K562 (cell line): Measurements from ENCODE around the gene FAM117A. TPM values are rescaled to one million over a fixed set of nuclear protein-coding genes. Genes with fewer than 3 reads are reported as not detected.

Source experiments
- ATAC-seq: fragments of 200-7000 bp; cut with Tn5 transposase; 3 replicates; pipeline ENCODE4 v1.9.1; 2020; ENCODE audit warnings: moderate library complexity
- BruUV-seq: library from RNA; stranded (reverse); fragments of 400-500 nt; replicated peaks from 2 replicates; lab custom pipeline; 2021; lab: Mats Ljungman, UMichigan
- CTCF ChIA-PET: fragments of 300-600 bp; formaldehyde crosslinking; extraction: SDS; loops from one replicate; lab custom pipeline; 2021; ENCODE audit warnings: low intra/inter-chr PET ratio; lab: Yijun Ruan, JAX
- POLR2A ChIA-PET: fragments of 300-600, 350-650 bp; sonication (Branson Sonifier 250); formaldehyde crosslinking; extraction: SDS; loops from one replicate; lab custom pipeline; 2021; ENCODE audit warnings: antibody characterized with exemption, inconsistent platforms; lab: Yijun Ruan, JAX
- DNase-seq, 4 experiments: peaks; one replicate each; pipeline versions ENCODE4 v3.0.0 to v3.0.0-alpha.2; 2011 to 2018; ENCODE audit warnings: low spot score in 3 of 4, mixed read lengths in 3 of 4; ENCODE audit errors: extremely low read depth in 1 of 4
- FAIRE-seq: peaks from 2 replicates; lab custom pipeline; 2011; peaks lifted over from hg19 to GRCh38; lab: Jason Lieb, UNC
- H2AFZ ChIP-seq: 2 replicates; pipeline ENCODE4 v1.6.0; 2011; ENCODE audit warnings: low read depth, low read length, control low read depth, inconsistent platforms
- H3K27ac ChIP-seq: fragments of 200-600 bp; 3 replicates; pipeline ENCODE4 v1.8.0; 2011; ENCODE audit warnings: low read depth, mild to moderate bottlenecking, control low read depth, inconsistent platforms, low read length, moderate library complexity, mixed read lengths; ENCODE audit errors: extremely low read depth
- H3K27me3 ChIP-seq, 2 experiments: fragments of 300-600 bp in 1 of 2; 2 replicates in 1 of 2; 3 replicates in 1 of 2; pipeline versions ENCODE4 v1.6.0 to v1.8.0; 2011; ENCODE audit warnings: inconsistent platforms in 2 of 2, low read length in 2 of 2, mild to moderate bottlenecking in 1 of 2, mixed read lengths in 1 of 2, moderate library complexity in 1 of 2; ENCODE audit not compliant: control insufficient read depth in 2 of 2, insufficient read depth in 2 of 2
- H3K36me3 ChIP-seq: fragments of 300-600 bp; 3 replicates; pipeline ENCODE4 v1.8.0; 2011; ENCODE audit warnings: mild to moderate bottlenecking, low read length, inconsistent platforms; ENCODE audit not compliant: control insufficient read depth, insufficient read depth
- H3K4me1 ChIP-seq, 2 experiments: fragments of 200-600 bp in 1 of 2; replicated peaks in 1 of 2; 2 replicates in 1 of 2; 3 replicates in 1 of 2; pipeline versions ENCODE4 v1.5.1 to v1.8.0; 2011; ENCODE audit warnings: inconsistent platforms in 2 of 2, low read length in 2 of 2, mild to moderate bottlenecking in 1 of 2, mixed read lengths in 1 of 2, moderate library complexity in 1 of 2; ENCODE audit not compliant: control insufficient read depth in 2 of 2, insufficient read depth in 2 of 2
- H3K4me2 ChIP-seq: 2 replicates; pipeline ENCODE4 v1.6.1; 2011; ENCODE audit warnings: low read length, control low read depth, inconsistent platforms, mixed read lengths; ENCODE audit not compliant: insufficient read depth
- H3K4me3 ChIP-seq: fragments of 200-600 bp; sonication (generic), shearing (Covaris generic); 2 replicates; pipeline ENCODE4 v1.5.1; 2016; ENCODE audit warnings: control low read depth, inconsistent platforms
- H3K79me2 ChIP-seq: fragments of 200-600 bp; 3 replicates; pipeline ENCODE4 v1.8.0; 2011; ENCODE audit warnings: low read length, inconsistent platforms; ENCODE audit not compliant: control insufficient read depth, insufficient read depth
- H3K9ac ChIP-seq, 2 experiments: 2 replicates each; pipeline versions ENCODE4 v1.6.0 to v1.6.1; 2011; ENCODE audit warnings: low read depth in 2 of 2, low read length in 2 of 2, control low read depth in 1 of 2, inconsistent platforms in 1 of 2, mild to moderate bottlenecking in 1 of 2, mixed read lengths in 1 of 2; ENCODE audit not compliant: insufficient read depth in 1 of 2
- H3K9me1 ChIP-seq: one replicate; pipeline ENCODE4 v1.6.0; 2011; ENCODE audit warnings: inconsistent platforms, mild to moderate bottlenecking, low read length, moderate library complexity; ENCODE audit not compliant: control insufficient read depth, insufficient read depth
- H3K9me3 ChIP-seq: replicated peaks from 2 replicates; pipeline ENCODE4 v1.5.1; 2011; ENCODE audit warnings: low read depth, low read length, inconsistent platforms; ENCODE audit not compliant: control insufficient read depth, insufficient read depth
- H4K20me1 ChIP-seq: replicated peaks from 2 replicates; pipeline ENCODE4 v1.6.1; 2011; ENCODE audit warnings: low read length, inconsistent platforms, mixed read lengths; ENCODE audit not compliant: control insufficient read depth, insufficient read depth
- BCOR ChIP-seq: fragments of 450-650 bp; IDR thresholded peaks from 2 replicates; pipeline ENCODE4 v1.6.1; 2016
- BMI1 ChIP-seq: fragments of 150-350 bp; IDR thresholded peaks from 2 replicates; pipeline ENCODE4 v1.6.1; 2014; ENCODE audit warnings: low read length
- CBFA2T3 ChIP-seq: fragments of 450-650 bp; IDR thresholded peaks from 2 replicates; pipeline ENCODE4 v1.6.1; 2017
- CBX3 ChIP-seq, 2 experiments: IDR thresholded peaks; 1 replicate in 1 of 2; 2 replicates in 1 of 2; pipeline ENCODE4 v1.6.1; 2012; ENCODE audit warnings: inconsistent platforms in 2 of 2, low read length in 2 of 2, borderline replicate concordance in 1 of 2, control low read depth in 1 of 2
- E2F1 ChIP-seq: sonication (generic); formaldehyde crosslinking; IDR thresholded peaks from 2 replicates; pipeline ENCODE4 v1.8.1; 2023; ENCODE audit warnings: mild to moderate bottlenecking, missing genetic modification reagents, moderate library complexity
- EP300 ChIP-seq: IDR thresholded peaks from 2 replicates; pipeline ENCODE4 v1.6.1; 2012; ENCODE audit warnings: low read length, improper control_type of control experiment
- HDAC2 ChIP-seq: fragments of 450-650 bp; IDR thresholded peaks from 2 replicates; pipeline ENCODE4 v1.6.1; 2016; ENCODE audit warnings: mild to moderate bottlenecking
- HINFP ChIP-seq: fragments of 450-650 bp; conservative IDR thresholded peaks from 2 replicates; pipeline ENCODE4 v1.6.1; 2016; ENCODE audit warnings: missing genetic modification characterization, low read depth, mild to moderate bottlenecking, control low read depth, missing compliant biosample characterization
- KDM1A ChIP-seq, 2 experiments: fragments of 450-650 bp; IDR thresholded peaks; 2 replicates each; pipeline ENCODE4 v1.6.1; 2016; ENCODE audit warnings: mild to moderate bottlenecking in 2 of 2
- NELFE ChIP-seq: IDR thresholded peaks from 2 replicates; pipeline ENCODE4 v1.6.1; 2011; ENCODE audit warnings: mild to moderate bottlenecking; ENCODE audit not compliant: insufficient read depth, insufficient read length
- NFIC ChIP-seq: fragments of 450-650 bp; IDR thresholded peaks from 2 replicates; pipeline ENCODE4 v1.6.1; 2017; ENCODE audit warnings: mild to moderate bottlenecking, inconsistent platforms
- RBM25 ChIP-seq: fragments of 200-400 bp; formaldehyde crosslinking; IDR thresholded peaks from 2 replicates; pipeline ENCODE4 v1.6.1; 2018; ENCODE audit warnings: low read length, low read depth, moderate library complexity; ENCODE audit not compliant: severe bottlenecking
- TCF3 ChIP-seq: sonication (generic); formaldehyde crosslinking; IDR thresholded peaks from 2 replicates; pipeline ENCODE4 v1.4.0; 2020; ENCODE audit warnings: mild to moderate bottlenecking, missing genetic modification reagents
- ZNF274 ChIP-seq: IDR thresholded peaks from 2 replicates; pipeline ENCODE4 v1.6.1; 2011; ENCODE audit warnings: low read depth, mild to moderate bottlenecking, low read length, moderate library complexity, borderline replicate concordance
- ZNF395 ChIP-seq: fragments of 200-800 bp; sonication (Bioruptor generic); IDR thresholded peaks from 2 replicates; pipeline ENCODE4 v1.6.1; 2017; ENCODE audit warnings: missing genetic modification characterization, missing compliant biosample characterization
- WGBS: fragments of 100-300 bp; shearing (Covaris generic); methylation state at CpG from one replicate; pipeline ENCODE4 v1.1.6; 2016; ENCODE audit warnings: low coverage, mixed read lengths; ENCODE audit not compliant: insufficient coverage; ENCODE audit errors: missing lambda C conversion rate; 5-methylcytosine and 5-hydroxymethylcytosine counted together
- in situ Hi-C: fragments of 300-500 bp; cut with MboI; formaldehyde crosslinking; loops from 4 replicates; pipeline ENCODE4 v1.15.0; 2018; ENCODE audit warnings: inconsistent platforms, mixed read lengths
- intact Hi-C: fragments of 100-400 bp; cut with micrococcal nuclease; formaldehyde crosslinking; loops from 2 replicates; pipeline ENCODE4 v1.14.2; 2022
- polyA plus RNA-seq, 8 experiments: library from polyadenylated mRNA; depleted of rRNA in 4 of 8; stranded (reverse) in 5 of 8; unstranded in 3 of 8; fragments of >200 nt; fragmentation: Nextera tagmentation in 2 of 8; fragmentation: Illumina TruSeq in 1 of 8; extraction: Ambion mirVana in 2 of 8; extraction: Trizol in 1 of 8; gene quantifications; 2 replicates each; pipeline versions ENCODE4 v1.2.1 to v1.2.3, GENCODE V29; 2011 to 2014; ENCODE audit warnings: inconsistent platforms in 1 of 8, missing spikeins in 1 of 8
- total RNA-seq, 7 experiments: library from RNA; depleted of rRNA in 6 of 7; stranded (reverse); fragments of >200 nt in 6 of 7; fragmentation: Illumina TruSeq in 2 of 7; extraction: Trizol in 2 of 7; gene quantifications; 2 replicates each; pipeline versions ENCODE4 v1.2.1 to v1.2.3, GENCODE V29; 2011 to 2021; ENCODE audit warnings: low replicate concordance in 1 of 7

Gene FAM117A
- total and polyA plus RNA-seq, 9 of the 15 experiments (the other 6 are each of a cell fraction or from before 2014, with no cell fraction given): 3.1 to 79.7 (median 36.6) TPM

DNA sequence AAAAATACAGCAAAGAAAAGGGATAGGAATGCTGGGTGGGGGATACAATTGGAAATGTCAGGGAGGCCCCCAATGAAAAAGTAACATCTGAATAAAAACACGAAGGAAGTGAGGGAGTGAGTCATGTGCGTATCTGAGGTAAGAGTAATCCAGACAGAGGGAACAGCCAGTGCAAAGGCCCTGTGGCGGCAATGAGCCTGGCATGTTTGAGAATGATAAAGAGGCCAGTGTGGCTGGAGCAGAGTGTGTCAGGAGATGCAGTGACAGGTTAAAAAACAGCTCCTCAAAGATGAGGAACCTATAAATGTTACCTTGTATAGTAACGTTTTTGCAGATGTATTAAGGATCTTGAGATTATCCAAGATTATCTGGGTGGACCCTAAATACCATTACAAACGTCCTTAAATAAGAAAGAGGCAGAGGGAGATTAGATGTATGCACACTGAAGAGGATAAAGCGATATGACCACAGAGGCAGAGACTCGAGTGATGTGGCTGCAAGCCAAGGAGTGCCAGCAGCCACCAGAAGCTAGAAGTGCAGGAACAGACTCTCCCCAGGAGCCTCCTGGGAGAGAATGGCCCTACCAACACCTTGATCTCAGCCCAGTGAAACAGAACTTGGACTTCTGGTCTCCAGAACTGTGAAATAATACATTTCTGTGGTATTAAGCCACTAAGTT is 38.3 kb downstream of the FAM117A start:
- H3K9me1 ChIP-seq: no peaks in the 10 kb centered on the region
- WGBS: 46% methylated on average over 7 of the region's 7 CpGs
- no peak overlapping the region for H3K4me3 ChIP-seq
- H2AFZ ChIP-seq: no peak overlapping the region
- peaks cover 37% of the 10 kb centered on the region; the same call in 1 of the 2 replicates for H4K20me1 ChIP-seq
- no peak overlapping the region for H3K9ac ChIP-seq
- no TSS peak for BruUV-seq
- no peak overlapping the region for H3K4me2 ChIP-seq
- H3K79me2 ChIP-seq: peaks cover 67% of the 10 kb centered on the region
- TF ChIP-seq NFIC: 0 out of 2 replicates have a peak, but pooled peaks have one; percentile 6
- TF ChIP-seq NELFE: no peak
- TF ChIP-seq CBX3 (IDR thresholded peaks at IDR 0.05; ENCODE audit: borderline replicate concordance in 1 of 2, low read length in 2 of 2): no peak
- TF ChIP-seq KDM1A (IDR thresholded peaks at IDR 0.05): peak in 1 of 2 experiments; percentile 37; a peak in 2 of 4 replicates
- no peak for TF ChIP-seq ZNF274
- no peak for TF ChIP-seq EP300
- TF ChIP-seq E2F1: no peak
- TF ChIP-seq BCOR: 0 out of 2 replicates have a peak, but pooled peaks have one; percentile 54
- TF ChIP-seq BMI1: no peak
- 0 out of 2 replicates have a peak, but pooled peaks have one; percentile 23 for TF ChIP-seq HDAC2
- TF ChIP-seq RBM25: peak; percentile 66
- TF ChIP-seq TCF3 (CRISPR knock-in tag): 0 out of 2 replicates have a peak, but pooled peaks have one; percentile 12
- no peak for TF ChIP-seq ZNF395 (CRISPR knock-in tag)
- no peak for TF ChIP-seq HINFP (tag)
- peak; percentile 65 for TF ChIP-seq CBFA2T3
- H3K36me3 ChIP-seq: peaks cover 95% of the 10 kb centered on the region
- intact Hi-C loops: no loop called here
- DNase-seq: no peak
- H3K4me1 ChIP-seq: peaks cover 0 to 8% of the 10 kb centered on the region in 2 experiments; a peak in 4 of 5 replicates
- H3K27ac ChIP-seq: no peak overlapping the region
- ChIA-PET POLR2A (interaction anchor here (0.6 to 1.7 kb wide), 2 partner anchors 17 to 494 kb away, joined by 4 to 6 read pairs; partner anchors contain the start of gene SLC35B1), CTCF (no interaction called here)
- ATAC-seq: no peak
- peak; percentile 40 for FAIRE-seq
- H3K27me3 ChIP-seq: no peaks in the 10 kb centered on the region
- in situ Hi-C loops: no loop called here
- no peaks in the 10 kb centered on the region for H3K9me3 ChIP-seq
